ENCODE measurements around the gene LMO4.

DNA sequence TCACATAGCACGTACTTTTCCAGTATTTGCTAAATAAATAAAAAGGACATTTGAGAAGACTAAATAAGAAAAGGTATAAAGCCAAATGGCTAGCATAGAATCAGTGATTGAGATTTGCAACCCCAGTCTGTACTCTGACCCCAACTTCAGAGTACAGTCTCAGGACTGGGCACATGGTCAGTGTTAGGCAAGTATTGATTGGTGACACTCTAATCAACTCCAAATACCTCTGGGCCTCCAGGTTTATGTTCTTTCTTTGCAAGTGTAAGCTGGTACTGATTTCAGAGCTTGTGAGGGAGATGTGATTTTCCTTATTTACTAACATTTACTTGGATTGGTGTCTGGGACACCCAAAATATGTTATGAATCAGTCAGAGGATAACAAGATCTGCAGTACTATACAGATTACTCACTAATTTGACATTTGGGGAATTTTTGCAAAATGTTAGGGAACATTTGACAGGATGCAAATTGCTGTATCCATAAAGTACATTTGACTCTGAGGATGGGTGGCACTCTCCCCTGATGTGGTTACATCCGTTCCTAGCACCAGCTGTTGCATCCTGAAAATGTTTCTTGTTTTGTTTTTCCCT is 34.2 kb downstream of the LMO4 start:
- TF ChIP-seq EZH2 (IDR thresholded peaks at IDR 0.05; ENCODE audit: borderline replicate concordance, low read length) (no peak), CTCF (IDR thresholded peaks at IDR 0.05; ENCODE audit: low read length) (no peak)
